HG02588 (cell line): ENCODE measurements around the gene KCTD10.

ENCODE experiments used
- ATAC-seq: cut with Tn5 transposase; IDR thresholded peaks from one replicate; pipeline ENCODE4 v1.9.1; 2021; ENCODE audit warnings: mild to moderate bottlenecking, moderate library complexity; ENCODE audit not compliant: unreplicated experiment

Gene KCTD10

GRCh38 chr12:109495012-109495411 lies 17.9 kb upstream of the KCTD10 start:
- no peak for ATAC-seq

- no peak for ATAC-seq
Observed at GRCh38 chr12:109494348-109494881, 17.3 kb upstream of the KCTD10 start.

GRCh38 chr12:109493938-109494337 lies 16.8 kb upstream of the KCTD10 start:
- no peak for ATAC-seq

GRCh38 chr12:109493090-109493489 lies 16.0 kb upstream of the KCTD10 start:
- no peak for ATAC-seq

DNA sequence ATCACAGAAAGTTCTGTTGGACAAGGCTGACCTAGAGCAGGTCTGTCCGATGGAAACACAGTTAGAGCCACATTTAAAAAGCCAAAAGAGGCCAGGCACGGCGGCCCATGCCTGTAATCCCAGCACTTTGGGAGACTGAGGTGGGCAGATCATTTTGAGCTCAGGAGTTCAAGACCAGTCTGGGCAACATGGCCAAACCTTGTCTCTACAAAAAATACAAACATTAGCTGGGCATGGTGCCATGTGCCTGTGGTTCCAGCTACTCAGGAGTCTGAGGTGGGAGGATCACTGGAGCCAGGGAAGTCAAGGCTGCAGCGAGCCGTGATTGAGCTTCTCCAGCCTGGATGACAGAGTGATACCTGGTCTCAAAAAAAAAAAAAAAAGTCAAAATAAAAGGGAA lies 15.3 kb upstream of the KCTD10 start:
- no peak for ATAC-seq

DNA sequence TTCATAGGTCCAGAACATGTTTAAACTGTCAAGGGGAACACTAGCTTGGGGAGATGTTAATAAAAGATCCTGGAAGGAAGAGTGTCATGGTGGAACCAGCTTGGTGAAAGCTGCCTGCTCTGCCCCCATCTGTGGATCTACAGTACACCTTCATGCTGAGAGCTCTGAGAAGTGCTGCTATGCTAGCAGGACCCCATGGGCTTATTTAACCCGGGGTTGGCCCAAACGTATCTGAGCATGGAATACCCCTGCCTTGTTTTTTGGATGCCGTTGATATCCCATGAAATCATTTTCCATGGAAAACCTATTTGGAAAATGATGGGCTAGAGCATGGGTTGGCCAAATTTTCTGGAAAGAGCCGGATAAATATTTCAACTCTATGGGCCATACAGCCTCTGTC lies 14.6 kb upstream of the KCTD10 start:
- ATAC-seq = no peak

- no peak for ATAC-seq
Observed at GRCh38 chr12:109489955-109490565, 13.0 kb upstream of the KCTD10 start.

GRCh38 chr12:109489016-109489954 lies 12.2 kb upstream of the KCTD10 start:
- ATAC-seq = no peak

DNA sequence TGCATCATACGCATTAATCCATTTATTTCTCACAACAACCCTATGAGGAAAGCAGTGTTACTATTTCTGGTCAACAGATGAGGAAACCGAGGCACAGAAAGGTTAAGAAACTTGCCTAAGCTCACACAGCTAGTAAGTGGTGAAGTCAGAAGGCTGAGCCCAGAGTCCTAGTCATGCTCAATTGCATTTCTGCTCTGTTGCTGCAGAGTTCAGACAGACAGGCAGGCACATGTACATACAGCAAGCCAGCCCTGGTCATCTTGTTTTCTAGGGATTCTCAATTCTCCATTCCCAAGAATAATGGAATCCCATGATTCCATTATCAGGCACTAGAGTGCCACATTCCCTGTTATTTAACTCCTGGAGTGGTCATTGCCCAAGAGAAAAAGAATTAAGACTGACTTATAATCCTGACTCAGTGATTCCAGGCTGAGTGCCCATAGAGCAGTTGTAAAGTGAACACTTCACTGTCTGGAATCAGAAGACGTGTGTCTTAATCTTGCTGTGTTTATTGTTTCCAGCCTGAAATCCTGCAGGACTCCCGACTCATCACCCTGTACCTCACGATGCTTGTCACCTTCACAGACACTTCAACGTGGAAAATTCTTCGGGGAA lies 11.1 kb upstream of the KCTD10 start:
- ATAC-seq = no peak

DNA sequence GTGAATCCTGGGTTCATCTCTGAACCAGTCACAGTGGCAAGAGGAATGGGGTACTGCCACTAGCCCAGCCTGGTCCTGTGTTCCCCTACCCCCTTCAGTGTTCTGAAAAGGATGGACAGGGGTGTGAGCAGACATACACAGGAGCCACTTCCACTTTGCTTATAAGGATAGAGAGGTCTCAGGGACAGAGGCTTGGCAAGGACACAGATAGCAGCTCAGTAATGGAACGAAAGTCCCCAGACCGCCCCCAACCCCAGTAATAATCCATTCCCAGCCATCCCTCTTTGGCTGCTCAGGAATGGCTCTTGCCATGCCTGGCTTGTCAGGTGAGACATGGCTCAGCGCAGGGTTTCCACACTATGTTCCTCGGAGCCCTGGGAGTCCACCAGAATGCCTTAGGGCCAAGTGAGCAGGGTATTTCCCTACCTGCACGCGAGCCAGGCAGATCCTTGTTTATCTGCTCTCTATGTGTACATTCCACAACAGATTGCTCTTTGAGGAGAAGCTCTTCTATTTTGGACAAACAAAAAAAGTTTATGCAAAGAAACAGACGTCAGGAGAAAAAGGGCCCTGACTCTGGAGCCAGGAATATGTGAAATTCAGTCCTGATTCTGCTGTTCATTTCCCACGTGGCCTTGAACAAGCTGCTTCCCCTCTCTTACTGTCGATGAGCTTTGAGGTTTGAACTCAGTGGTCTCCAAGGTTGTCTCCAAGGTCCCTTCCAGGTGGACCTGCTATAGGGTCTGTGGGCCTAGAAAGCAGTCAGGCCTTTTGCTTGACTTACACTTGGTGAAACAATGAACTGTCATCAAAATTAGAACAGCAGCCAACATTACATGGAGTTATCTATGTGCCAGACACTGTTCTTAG lies 10.3 kb upstream of the KCTD10 start:
- no peak for ATAC-seq

DNA sequence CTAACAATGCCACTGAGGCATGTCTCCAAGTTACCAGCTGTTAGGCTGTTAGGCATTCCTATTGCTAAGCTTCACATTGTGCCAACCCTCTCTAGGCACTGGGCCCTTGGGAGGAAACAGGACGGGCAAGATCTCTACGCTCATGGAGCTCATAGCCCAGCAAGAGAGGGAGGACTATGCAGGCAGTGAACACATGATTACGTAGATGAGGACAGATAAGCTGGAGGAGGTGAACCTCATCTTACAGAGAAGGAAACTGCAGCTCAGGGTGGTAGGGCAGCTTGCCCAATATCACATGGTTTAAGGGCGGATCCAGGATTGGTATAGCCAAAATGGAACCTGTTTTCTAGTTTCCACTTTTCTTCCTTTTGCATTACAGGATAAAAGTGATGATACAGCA lies 8.1 kb upstream of the KCTD10 start:
- no peak for ATAC-seq

DNA sequence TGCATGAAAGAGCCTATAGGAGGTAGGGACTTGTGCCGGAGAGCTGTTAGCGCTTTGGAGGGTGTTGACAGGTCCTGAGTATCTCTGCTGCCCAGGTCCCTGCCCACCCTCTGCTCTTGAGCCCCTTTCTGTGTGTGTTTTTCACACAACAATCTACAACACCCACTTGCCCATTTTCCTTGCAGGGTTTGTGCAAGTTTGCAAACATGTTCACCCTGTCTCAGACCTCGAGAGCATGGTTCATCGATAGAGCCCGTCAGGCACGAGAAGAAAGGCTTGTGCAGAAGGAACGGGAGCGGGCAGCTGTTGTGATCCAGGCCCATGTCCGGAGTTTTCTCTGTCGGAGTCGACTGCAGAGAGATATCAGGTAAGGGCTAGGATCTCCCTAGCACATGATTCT lies 6.2 kb upstream of the KCTD10 start:
- no peak for ATAC-seq

GRCh38 chr12:109482894-109483293 lies 5.8 kb upstream of the KCTD10 start:
- ATAC-seq = no peak

- ATAC-seq = no peak
Observed at GRCh38 chr12:109482491-109482890, 5.4 kb upstream of the KCTD10 start.

DNA sequence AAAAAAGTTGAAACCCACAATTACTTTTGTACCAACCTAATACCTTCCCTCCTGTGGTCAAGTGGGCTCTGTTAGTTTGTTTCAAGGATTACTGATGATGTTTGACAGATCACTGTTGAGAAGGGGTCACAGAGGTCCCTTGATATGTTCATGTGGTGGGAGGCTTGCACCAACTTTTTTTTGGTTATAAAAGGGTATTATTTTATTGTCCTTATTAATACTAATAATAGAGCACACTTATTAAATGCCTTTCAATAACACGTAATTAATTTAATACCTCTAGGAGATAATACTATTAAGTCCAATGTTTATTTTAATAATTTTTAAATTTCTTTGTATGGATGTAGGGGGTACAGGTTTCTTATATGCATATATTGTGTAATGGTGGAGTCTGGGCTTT lies 4.8 kb upstream of the KCTD10 start:
- ATAC-seq = no peak

DNA sequence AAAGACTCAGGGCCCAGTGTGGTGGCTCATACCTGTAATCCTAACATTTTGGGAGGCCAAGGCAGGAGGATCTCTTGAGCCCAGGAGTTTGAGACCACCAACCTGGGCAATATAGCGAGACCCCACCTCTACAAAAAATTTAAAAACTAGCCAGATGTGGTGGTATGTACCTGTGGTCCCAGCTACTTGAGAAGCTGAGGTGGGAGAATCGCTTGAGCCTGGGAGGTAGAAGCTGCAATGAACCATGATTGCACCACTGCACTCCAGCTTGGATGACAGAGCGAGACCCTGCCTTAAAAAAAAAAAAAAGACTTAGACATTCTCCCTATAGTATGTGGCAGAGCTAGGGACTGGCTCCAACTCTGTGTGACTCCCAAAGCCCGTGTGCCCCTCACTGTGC lies 3.3 kb upstream of the KCTD10 start:
- ATAC-seq = no peak

DNA sequence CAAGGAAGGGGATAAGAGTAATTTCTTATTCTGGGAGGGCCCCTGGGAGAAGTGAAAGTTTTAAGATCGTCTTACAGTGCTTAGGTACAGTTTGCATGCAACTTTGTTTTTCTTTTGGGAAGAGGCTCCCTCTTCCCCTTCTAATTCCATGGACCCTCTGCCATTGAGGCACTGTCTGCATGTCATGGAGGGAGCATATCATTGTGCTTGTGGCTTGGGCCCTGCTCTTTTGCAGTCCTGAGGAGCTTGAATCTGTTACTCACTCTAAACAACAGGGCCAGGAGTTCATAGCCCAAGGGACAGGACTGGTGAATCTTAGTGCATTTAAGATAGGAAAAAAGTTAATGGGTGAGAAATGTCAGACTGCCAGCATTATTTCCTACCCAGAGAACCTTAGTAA lies 2.7 kb upstream of the KCTD10 start:
- no peak for ATAC-seq

DNA sequence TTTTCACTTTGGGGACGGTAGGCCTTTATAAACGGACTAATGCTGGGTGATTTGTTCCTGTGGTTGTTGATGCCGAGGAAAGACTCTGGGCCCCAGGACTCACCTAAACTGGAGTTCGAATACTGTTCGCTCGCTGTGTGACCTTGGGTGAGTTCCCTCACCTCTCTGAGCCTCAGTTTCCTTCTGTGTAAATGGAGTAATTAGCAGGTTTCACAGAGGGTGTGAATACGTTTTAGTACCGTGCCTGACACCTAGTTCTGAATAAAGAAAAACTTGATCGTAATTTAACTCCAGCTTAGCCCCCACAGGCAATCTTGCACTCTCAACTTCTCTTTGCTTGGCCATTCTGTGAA lies 839 bp upstream of the KCTD10 start:
- ATAC-seq = no peak

DNA sequence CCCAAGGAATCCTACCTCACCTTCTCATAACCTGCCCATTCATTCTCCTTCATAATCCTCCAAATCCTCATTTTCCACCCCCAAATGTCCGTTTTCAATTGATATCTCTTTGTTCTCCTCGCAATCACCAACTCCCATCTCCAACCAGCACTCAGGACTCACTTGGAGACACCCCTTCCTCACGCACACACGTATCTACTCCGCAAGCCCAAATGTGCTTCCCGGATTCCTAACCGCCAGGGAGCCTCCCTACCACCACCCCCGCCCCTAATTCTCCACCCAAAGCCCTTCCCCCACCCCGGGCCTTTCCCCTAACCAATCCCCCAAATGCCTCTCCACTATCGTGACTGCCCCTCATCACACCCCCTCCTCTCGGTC lies 304 bp downstream of the KCTD10 start:
- ATAC-seq = no peak

DNA sequence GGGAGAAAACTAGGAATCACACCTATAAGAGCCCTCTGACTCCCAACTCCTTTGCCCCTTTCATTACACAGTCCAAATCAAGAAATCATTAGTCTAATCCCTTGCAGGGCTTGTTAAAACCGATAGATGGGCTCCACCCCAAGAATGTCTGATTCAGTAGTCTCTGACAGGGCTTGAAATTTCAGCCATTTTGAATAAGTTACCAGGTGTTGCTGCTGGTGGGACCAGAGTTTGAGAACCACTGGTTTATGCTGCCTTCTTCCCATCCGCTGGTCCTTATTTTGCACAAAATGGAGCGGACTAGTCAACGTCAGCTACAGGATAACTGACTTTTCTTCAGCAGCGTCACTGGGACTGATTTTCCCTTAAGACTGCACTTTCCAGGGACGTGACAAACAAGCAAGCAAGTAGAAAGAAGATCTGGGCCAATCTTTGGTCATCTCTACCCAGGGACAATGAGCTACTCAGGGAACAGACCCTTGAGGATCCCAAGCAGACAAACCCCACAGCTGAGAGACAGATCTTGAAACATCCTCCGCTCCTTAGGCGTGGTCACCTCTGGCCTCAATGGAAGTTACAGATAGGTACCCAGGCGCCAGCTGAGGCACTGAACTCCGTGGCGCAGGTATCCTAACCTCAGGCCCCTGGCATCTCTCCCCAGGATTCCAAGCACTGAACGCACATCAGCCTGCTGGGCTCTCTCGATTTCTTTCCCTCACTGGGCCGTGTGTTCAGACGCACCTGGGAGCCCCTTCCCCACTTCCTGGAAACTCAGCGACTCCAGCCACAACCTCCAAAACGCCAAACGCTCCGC lies 900 bp downstream of the KCTD10 start:
- no peak for ATAC-seq
